Measurements from ENCODE around the gene C10orf71. TPM values are rescaled to one million over a fixed set of nuclear protein-coding genes. Genes with fewer than 3 reads are reported as not detected.

The C10orf71 gene
- total RNA-seq, 1 experiment from 2014 or later: not detected

GRCh38 chr10:49325916-49326783 is 27.2 kb downstream of the C10orf71 start:
- peaks cover 6% of the 10 kb centered on the region for H3K4me1 Mint-ChIP-seq (ENCODE audit: insufficient read depth, unreplicated experiment)
- intact Hi-C loops (cut with micrococcal nuclease): no loop called here
- H3K27ac Mint-ChIP-seq (ENCODE audit: low read depth, unreplicated experiment): no peak overlapping the region
- no peak for TF ChIP-seq CTCF (IDR thresholded peaks at IDR 0.05; ENCODE audit: unreplicated experiment)
- H3K27me3 Mint-ChIP-seq (ENCODE audit: insufficient read depth, unreplicated experiment): peaks cover 67% of the 10 kb centered on the region
- no peak for DNase-seq (ENCODE audit: unreplicated experiment)
- no peaks in the 10 kb centered on the region for H3K36me3 Mint-ChIP-seq (ENCODE audit: insufficient read depth, unreplicated experiment)
- no peak overlapping the region for H3K4me3 Mint-ChIP-seq (ENCODE audit: unreplicated experiment)
- BruUV-seq (replicated peaks): no TSS peak
- CTCF ChIA-PET: interaction anchor here (0.9 kb wide), 1 partner anchor 81 kb away, joined by 4 read pairs; no protein-coding TSS in a partner anchor
- no peaks in the 10 kb centered on the region for H3K9me3 Mint-ChIP-seq (ENCODE audit: unreplicated experiment)
- POLR2A ChIA-PET: no interaction called here

GRCh38 chr10:49327036-49327813 is 28.3 kb downstream of the C10orf71 start:
- no TSS peak for BruUV-seq (replicated peaks)
- H3K36me3 Mint-ChIP-seq (ENCODE audit: insufficient read depth, unreplicated experiment): no peaks in the 10 kb centered on the region
- intact Hi-C loops (cut with micrococcal nuclease): no loop called here
- ChIA-PET POLR2A (no interaction called here), CTCF (no interaction called here)
- peaks cover 6% of the 10 kb centered on the region for H3K4me1 Mint-ChIP-seq (ENCODE audit: insufficient read depth, unreplicated experiment)
- no peak overlapping the region for H3K27ac Mint-ChIP-seq (ENCODE audit: low read depth, unreplicated experiment)
- H3K4me3 Mint-ChIP-seq (ENCODE audit: unreplicated experiment): no peak overlapping the region
- peaks cover 57% of the 10 kb centered on the region for H3K27me3 Mint-ChIP-seq (ENCODE audit: insufficient read depth, unreplicated experiment)
- no peak for DNase-seq (ENCODE audit: unreplicated experiment)
- no peaks in the 10 kb centered on the region for H3K9me3 Mint-ChIP-seq (ENCODE audit: unreplicated experiment)
- no peak for TF ChIP-seq CTCF (IDR thresholded peaks at IDR 0.05; ENCODE audit: unreplicated experiment)

GRCh38 chr10:49328401-49329145 is 29.6 kb downstream of the C10orf71 start:
- no peak for TF ChIP-seq CTCF (IDR thresholded peaks at IDR 0.05; ENCODE audit: unreplicated experiment)
- no peak for DNase-seq (ENCODE audit: unreplicated experiment)
- intact Hi-C loops (cut with micrococcal nuclease): no loop called here
- no peaks in the 10 kb centered on the region for H3K36me3 Mint-ChIP-seq (ENCODE audit: insufficient read depth, unreplicated experiment)
- ChIA-PET CTCF (interaction anchor here (0.7 kb wide), 1 partner anchor 52 kb away, joined by 3 read pairs; no protein-coding TSS in a partner anchor), POLR2A (interaction anchor here (0.7 kb wide), 1 partner anchor 568 kb away, joined by 3 read pairs; no protein-coding TSS in a partner anchor)
- H3K27ac Mint-ChIP-seq (ENCODE audit: low read depth, unreplicated experiment): no peak overlapping the region
- H3K9me3 Mint-ChIP-seq (ENCODE audit: unreplicated experiment): no peaks in the 10 kb centered on the region
- BruUV-seq (replicated peaks): no TSS peak
- peaks cover 57% of the 10 kb centered on the region for H3K27me3 Mint-ChIP-seq (ENCODE audit: insufficient read depth, unreplicated experiment)
- peaks cover 6% of the 10 kb centered on the region for H3K4me1 Mint-ChIP-seq (ENCODE audit: insufficient read depth, unreplicated experiment)
- no peak overlapping the region for H3K4me3 Mint-ChIP-seq (ENCODE audit: unreplicated experiment)

Measured in MCF 10A (cell line).